AG08396 (cell line): Measurements from ENCODE around the gene AAMP.
A peak's percentile ranks its signal among the peaks of the same experiment; 100 is the strongest.

Experiments
- DNase-seq: peaks from one replicate; pipeline ENCODE4 v3.0.0; 2012; ENCODE audit warnings: low spot score, mixed read lengths

Gene AAMP

DNA sequence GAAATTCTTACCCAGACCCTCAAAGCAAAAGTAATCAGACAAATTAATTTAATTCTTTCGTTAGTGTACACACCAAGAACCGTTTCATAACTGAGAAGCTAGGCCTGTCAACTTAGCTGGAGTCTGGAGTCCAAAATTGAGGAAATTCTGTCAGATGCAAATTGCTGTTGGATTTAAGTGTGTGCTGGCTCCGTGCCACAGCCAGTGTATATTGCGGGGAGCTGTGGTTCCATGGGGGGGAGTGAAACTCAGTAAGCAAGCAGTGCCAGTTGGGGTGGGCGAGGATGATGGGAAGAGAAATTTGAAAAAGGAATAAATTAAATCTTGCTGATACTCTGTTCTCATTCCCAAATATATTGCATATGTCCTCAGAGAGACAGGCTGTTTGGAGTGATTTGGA is 48.9 kb downstream of the AAMP start:
- DNase-seq, result no peak

DNA sequence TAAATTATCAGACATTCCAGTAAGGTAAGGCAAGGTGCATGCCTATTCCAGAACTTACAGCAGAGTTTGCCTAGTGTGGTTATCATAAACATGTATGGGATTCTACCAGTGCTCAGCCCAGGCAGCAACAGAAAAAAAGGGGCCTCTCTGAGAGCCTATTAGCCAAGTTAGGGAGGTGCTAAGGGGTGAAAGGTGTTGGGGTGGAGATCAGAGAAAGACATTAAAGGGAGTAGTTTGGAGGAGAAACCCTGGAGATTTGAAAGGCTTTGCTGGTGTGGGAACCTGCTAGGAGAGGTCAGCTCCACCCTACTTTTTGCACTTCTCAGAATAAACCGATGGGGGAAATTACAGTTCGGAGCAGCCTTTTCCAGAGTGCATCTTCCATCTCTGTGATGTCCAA is 50.0 kb downstream of the AAMP start:
- no peak for DNase-seq

- DNase-seq, result no peak
Observed at GRCh38 chr2:218218268-218219185, 51.4 kb downstream of the AAMP start.

DNA sequence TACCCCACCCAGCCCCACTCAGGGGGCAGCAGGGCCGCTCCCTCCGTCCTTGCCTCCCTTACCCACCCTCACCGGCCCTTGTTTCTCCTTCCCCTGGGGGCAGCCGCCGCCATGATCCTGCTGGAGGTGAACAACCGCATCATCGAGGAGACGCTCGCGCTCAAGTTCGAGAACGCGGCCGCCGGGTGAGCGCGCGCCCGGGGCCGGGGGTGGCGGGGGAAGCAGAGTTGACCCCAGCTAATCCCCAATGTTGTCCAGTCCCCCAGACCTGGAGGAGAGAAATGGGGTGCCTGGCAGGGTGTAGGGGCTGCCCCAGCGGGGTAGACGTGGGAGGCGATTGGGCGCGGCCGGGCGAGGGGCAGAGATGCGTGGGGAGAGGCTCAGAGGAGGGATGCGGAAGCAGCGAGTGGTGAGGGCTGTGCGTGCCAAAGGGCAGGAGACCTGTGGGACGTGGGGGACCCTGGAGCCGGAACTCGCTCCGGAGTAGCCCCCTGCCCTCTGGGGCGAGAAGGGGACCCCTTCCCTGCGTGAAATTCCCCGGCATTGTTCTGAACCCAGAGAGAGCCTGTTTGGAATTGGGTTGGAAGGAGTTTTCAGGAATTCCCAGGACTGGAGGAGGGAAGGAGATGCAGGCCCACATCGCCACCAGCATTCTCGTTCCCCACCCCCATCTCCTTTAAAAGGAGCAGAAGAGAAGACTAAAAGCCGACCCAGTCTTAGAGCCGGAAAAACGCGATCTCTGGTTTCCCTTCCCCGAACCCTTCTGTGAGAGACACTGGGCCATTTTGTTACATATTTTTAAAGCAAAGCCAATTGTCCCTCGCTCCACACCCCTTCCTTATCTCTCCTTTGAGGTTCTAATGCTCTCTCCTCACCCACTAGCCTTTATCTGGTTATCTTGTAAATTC is 52.3 kb downstream of the AAMP start:
- DNase-seq, result peak; percentile 63

DNA sequence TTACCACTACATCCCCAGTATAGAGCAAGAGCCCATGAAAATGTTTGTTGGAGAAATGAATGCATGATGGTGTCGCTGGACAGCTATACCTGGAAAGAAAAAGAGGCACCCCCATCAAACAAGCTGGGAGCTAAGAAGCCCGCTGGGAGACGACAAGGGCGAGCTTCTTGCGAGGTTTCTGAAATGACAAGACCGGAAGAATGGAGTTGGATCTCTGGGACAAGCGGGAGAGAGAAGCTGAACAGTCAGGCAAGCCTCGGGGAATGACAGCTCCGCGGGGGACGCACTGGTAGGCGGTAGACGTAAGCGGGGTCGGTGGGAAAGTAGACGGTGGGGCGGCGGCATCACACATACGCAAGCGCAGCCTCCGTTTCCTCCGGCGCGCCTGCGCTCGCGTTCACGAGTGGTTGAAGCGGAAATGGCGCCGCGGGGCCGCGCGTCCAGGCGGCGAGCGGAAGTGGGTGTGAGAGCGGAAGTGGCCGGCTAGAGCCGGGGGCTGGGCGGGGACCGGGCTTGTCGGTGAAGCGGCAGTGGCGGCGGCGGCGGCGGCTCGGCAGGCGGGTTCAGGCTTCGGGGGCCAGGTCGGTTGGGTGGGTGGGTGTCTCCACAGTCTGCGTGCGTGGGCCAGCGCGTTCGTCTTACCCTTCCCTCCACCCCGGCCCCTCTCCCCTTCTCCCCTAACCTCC is 53.1 kb downstream of the AAMP start, which contains the start of gene ARPC2:
Gene ARPC2, plus strand, starts transcription at position 516 of the 686 bp plus-strand sequence. CDS start 282 bp downstream, outside the sequence.
- DNase-seq, result peak; percentile 96

DNA sequence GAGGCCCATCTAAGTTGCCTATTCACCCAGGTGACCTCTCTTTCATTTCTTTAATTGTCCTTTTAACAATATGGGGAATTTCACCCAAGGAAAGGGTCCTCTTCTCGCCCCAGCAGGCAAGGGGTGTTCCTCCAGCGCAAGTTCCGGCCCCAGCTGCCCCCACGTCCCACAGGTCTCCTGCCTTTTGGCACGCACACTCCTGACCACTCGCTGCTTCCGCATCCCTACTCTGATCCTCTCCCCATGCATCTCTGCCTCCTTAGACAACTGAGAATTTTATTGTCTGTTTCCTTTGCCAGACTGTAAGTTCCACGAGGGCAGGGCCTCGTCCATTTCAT is 53.6 kb downstream of the AAMP start:
- no peak for DNase-seq
